GM12878 (cell line): ENCODE measurements around the gene CPLX1. TPM values are rescaled to one million over a fixed set of nuclear protein-coding genes. Genes with fewer than 3 reads are reported as not detected.

ENCODE experiments used
- ATAC-seq: fragments of 200-7000 bp; cut with Tn5 transposase; 3 replicates; pipeline ENCODE4 v1.9.1; 2020; ENCODE audit warnings: mild to moderate bottlenecking, moderate library complexity
- BruUV-seq: library from RNA; stranded (reverse); fragments of 400-500 nt; replicated peaks from 2 replicates; lab custom pipeline; 2021; lab: Mats Ljungman, UMichigan
- CTCF ChIA-PET: fragments of 300-600 bp; sonication (Branson Sonifier 250); formaldehyde crosslinking; extraction: SDS; loops from one replicate; lab custom pipeline; 2021; ENCODE audit warnings: inconsistent platforms; lab: Yijun Ruan, JAX
- POLR2A ChIA-PET: fragments of 350-600 bp; formaldehyde crosslinking; extraction: SDS; loops from one replicate; lab custom pipeline; 2021; ENCODE audit warnings: inconsistent platforms; lab: Charles Lee
- RAD21 ChIA-PET: fragments of 300-600 bp; sonication (Branson Sonifier 250); formaldehyde crosslinking; loops from one replicate; lab custom pipeline; 2023; ENCODE audit warnings: antibody characterized with exemption; ENCODE audit not compliant: unreplicated experiment; lab: Charles Lee
- SMC1A ChIA-PET: fragments of 300-600 bp; sonication (Branson Sonifier 250); formaldehyde crosslinking; loops from one replicate; lab custom pipeline; 2023; ENCODE audit not compliant: unreplicated experiment, uncharacterized antibody; lab: Charles Lee
- DNase-seq: peaks from one replicate; pipeline ENCODE4 v3.0.0-alpha.2; 2011; ENCODE audit warnings: low read depth, low spot score
- FAIRE-seq: peaks from 3 replicates; lab custom pipeline; 2011; peaks lifted over from hg19 to GRCh38; lab: Jason Lieb, UNC
- H2AFZ ChIP-seq: 2 replicates; pipeline ENCODE4 v1.6.0; 2011; ENCODE audit warnings: low read depth, low read length, control low read depth; ENCODE audit not compliant: control insufficient read depth
- H3K27ac ChIP-seq: 2 replicates; pipeline ENCODE4 v1.5.1; 2011; ENCODE audit warnings: control low read depth; ENCODE audit not compliant: control insufficient read depth, insufficient read depth
- H3K27me3 ChIP-seq, 2 experiments: replicated peaks in 1 of 2; 2 replicates each; pipeline versions ENCODE4 v1.6.0 to v1.6.1; 2011; ENCODE audit warnings: low read length in 1 of 2; ENCODE audit not compliant: control insufficient read depth in 2 of 2, insufficient read depth in 2 of 2
- H3K36me3 ChIP-seq, 2 experiments: 2 replicates each; pipeline ENCODE4 v1.5.1; 2011; ENCODE audit warnings: low read length in 1 of 2; ENCODE audit not compliant: control insufficient read depth in 2 of 2, insufficient read depth in 2 of 2
- H3K4me1 ChIP-seq: 2 replicates; pipeline ENCODE4 v1.6.1; 2011; ENCODE audit warnings: mild to moderate bottlenecking, low read length, moderate library complexity, mixed read lengths; ENCODE audit not compliant: control insufficient read depth, insufficient read depth
- H3K4me2 ChIP-seq: 2 replicates; pipeline ENCODE4 v1.6.0; 2011; ENCODE audit warnings: control low read depth; ENCODE audit not compliant: control insufficient read depth, insufficient read depth
- H3K4me3 ChIP-seq: fragments of 200-600 bp; sonication (generic); 2 replicates; pipeline ENCODE4 v1.5.1; 2016
- H3K79me2 ChIP-seq: 2 replicates; pipeline ENCODE4 v1.6.0; 2011; ENCODE audit warnings: low read length; ENCODE audit not compliant: control insufficient read depth, insufficient read depth
- H3K9ac ChIP-seq: 2 replicates; pipeline ENCODE4 v1.8.0; 2011; ENCODE audit warnings: low read length, control low read depth, mixed read lengths; ENCODE audit not compliant: control insufficient read depth, insufficient read depth
- H3K9me3 ChIP-seq: replicated peaks from 3 replicates; pipeline ENCODE4 v1.5.1; 2011; ENCODE audit warnings: mild to moderate bottlenecking, low read length; ENCODE audit not compliant: control insufficient read depth, insufficient read depth
- H4K20me1 ChIP-seq: 2 replicates; pipeline ENCODE4 v1.6.0; 2011; ENCODE audit not compliant: control insufficient read depth, insufficient read depth
- ASH2L ChIP-seq: fragments of 300-600, 200-600 bp; sonication (generic); IDR thresholded peaks from 2 replicates; pipeline ENCODE4 v1.6.1; 2017; ENCODE audit warnings: low read depth, mild to moderate bottlenecking, borderline replicate concordance
- BCL11A ChIP-seq: IDR thresholded peaks from 2 replicates; pipeline ENCODE4 v1.6.1; 2011; ENCODE audit warnings: low read depth, low read length
- NBN ChIP-seq: fragments of 450-650 bp; IDR thresholded peaks from 2 replicates; pipeline ENCODE4 v1.6.1; 2016
- RAD21 ChIP-seq: IDR thresholded peaks from 2 replicates; pipeline ENCODE4 v1.6.1; 2011; ENCODE audit warnings: mild to moderate bottlenecking, low read depth, low read length, moderate library complexity; ENCODE audit not compliant: insufficient read depth
- RBBP5 ChIP-seq: fragments of 200-600 bp; sonication (generic); conservative IDR thresholded peaks from 2 replicates; pipeline ENCODE4 v1.6.1; 2016
- REST ChIP-seq: IDR thresholded peaks from 2 replicates; pipeline ENCODE4 v1.6.1; 2012; ENCODE audit warnings: mild to moderate bottlenecking, low read depth, low read length
- SUZ12 ChIP-seq: fragments of 200-600 bp; sonication (generic); IDR thresholded peaks from one replicate; pipeline ENCODE4 v1.6.1; 2018; ENCODE audit warnings: antibody characterized with exemption, mild to moderate bottlenecking; ENCODE audit not compliant: unreplicated experiment
- TBL1XR1 ChIP-seq: IDR thresholded peaks from 2 replicates; pipeline ENCODE4 v1.6.1; 2012; ENCODE audit warnings: low read depth, low read length, improper control_type of control experiment
- ZSCAN29 ChIP-seq: fragments of 450-650 bp; IDR thresholded peaks from 2 replicates; pipeline ENCODE4 v1.6.1; 2017; ENCODE audit warnings: mild to moderate bottlenecking, moderate library complexity
- whole genome bisulfite sequencing: methylation state at CpG from one replicate; pipeline ENCODE4 v1.1.6; 2016; ENCODE audit warnings: low lambda C conversion rate; ENCODE audit not compliant: insufficient replicate concordance, insufficient coverage; ENCODE audit errors: missing lambda C conversion rate; 5-methylcytosine and 5-hydroxymethylcytosine counted together
- in situ Hi-C: fragments of 300-500 bp; cut with MboI; formaldehyde crosslinking; loops from 9 replicates; pipeline ENCODE4 v1.14.3; 2018; ENCODE audit warnings: mixed read lengths
- intact Hi-C: fragments of 100-400 bp; cut with micrococcal nuclease; formaldehyde crosslinking; loops from one replicate; pipeline ENCODE4 v1.14.2; 2022; ENCODE audit not compliant: unreplicated experiment
- polyA plus RNA-seq, 11 experiments: library from polyadenylated mRNA; depleted of rRNA in 4 of 11; unstranded in 6 of 11; stranded (reverse) in 5 of 11; fragments of >200 nt; fragmentation: Nextera tagmentation in 4 of 11; fragmentation: Illumina TruSeq in 1 of 11; extraction: Ambion mirVana in 4 of 11; extraction: Trizol in 1 of 11; gene quantifications; 1 replicate in 1 of 11; 2 replicates in 10 of 11; pipeline versions ENCODE4 v1.2.1 to v1.2.3, GENCODE V29; 2011 to 2016; ENCODE audit warnings: inconsistent platforms in 2 of 11, missing spikeins in 2 of 11, low read depth in 1 of 11
- total RNA-seq, 4 experiments: library from RNA; depleted of rRNA in 3 of 4; stranded (reverse); fragments of >200 nt in 3 of 4; fragmentation: Illumina TruSeq in 1 of 4; extraction: Trizol in 1 of 4; gene quantifications; 2 replicates each; pipeline versions ENCODE4 v1.2.1 to v1.2.3, GENCODE V29; 2013 to 2021
- TF ChIP-seq, protein P1 (sequence below): IDR thresholded peaks from 2 replicates; pipeline ENCODE4 v1.6.1; 2011; ENCODE audit warnings: low read depth, low read length, improper control_type of control experiment, borderline replicate concordance

Gene CPLX1
- total and polyA plus RNA-seq, 10 of the 15 experiments (the other 5 are each of a cell fraction or from before 2014, with no cell fraction given): 0.04 to 1.2 (median 0.13) TPM; not detected in 5

DNA sequence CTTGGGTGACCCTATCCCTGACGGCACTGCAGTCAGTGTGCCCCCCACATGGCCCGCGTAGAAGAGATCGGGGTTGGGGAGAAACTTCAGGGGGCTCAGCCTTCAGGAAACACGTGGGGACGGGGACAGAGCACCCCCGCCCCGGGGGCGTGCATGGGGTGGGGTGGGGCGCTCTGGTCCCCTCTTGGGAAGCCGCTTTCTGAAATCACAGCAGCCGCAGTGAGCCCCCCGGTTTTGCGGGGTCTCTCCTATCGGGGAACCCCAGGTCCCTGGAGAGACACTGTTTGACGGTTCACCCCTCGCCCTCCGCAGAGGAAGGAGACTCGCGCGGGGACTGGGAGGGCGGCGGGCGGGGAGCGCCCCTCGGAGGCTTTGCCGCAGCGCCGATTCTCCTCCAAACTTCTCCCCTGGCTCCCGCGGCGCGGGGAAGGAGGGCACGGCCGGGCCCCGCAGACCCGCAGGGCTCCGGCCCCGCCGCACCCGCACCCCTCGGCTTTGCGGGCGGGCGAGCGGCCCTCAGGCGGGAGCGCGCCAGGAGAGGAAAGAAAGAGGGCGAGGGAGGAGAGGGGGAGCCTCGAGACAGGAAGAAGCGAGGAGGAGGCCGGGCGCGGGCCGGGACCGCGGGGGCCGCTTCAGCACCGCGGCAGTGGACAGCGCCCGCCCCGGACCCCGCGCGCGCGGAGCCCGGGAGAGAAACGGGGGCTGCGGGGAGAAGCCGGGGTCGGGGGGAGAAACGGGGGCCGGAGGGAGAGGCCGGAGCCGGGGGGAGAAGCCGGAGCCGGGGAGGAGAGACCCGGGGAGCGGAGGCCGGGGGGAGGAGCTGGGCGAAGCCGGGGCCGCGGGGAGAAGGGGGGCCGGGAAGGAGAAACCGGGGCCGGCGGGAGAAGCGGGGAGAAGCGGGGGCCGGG, 612 bp downstream of the CPLX1 start:
- Histone ChIP-seq H3K9me3 (no peaks in the 10 kb centered on the region; the same call in 2 of the 3 replicates), H4K20me1 (no peaks in the 10 kb centered on the region), H2AFZ (no peak overlapping the region), H3K4me2 (peak overlapping the region; percentile 3; the same call in 1 of the 2 replicates), H3K27me3 (peaks cover 3 to 12% of the 10 kb centered on the region in 2 experiments), H3K4me1 (no peaks in the 10 kb centered on the region), H3K4me3 (no peak overlapping the region), H3K9ac (no peak overlapping the region), H3K36me3 (no peaks in the 10 kb centered on the region), H3K27ac (no peak overlapping the region), H3K79me2 (no peaks in the 10 kb centered on the region)
- DNase-seq: no peak
- RAD21 ChIA-PET: no interaction called here
- ATAC-seq: no peak
- POLR2A ChIA-PET: no interaction called here
- CTCF ChIA-PET: no interaction called here
- TF ChIP-seq, protein P1, sequence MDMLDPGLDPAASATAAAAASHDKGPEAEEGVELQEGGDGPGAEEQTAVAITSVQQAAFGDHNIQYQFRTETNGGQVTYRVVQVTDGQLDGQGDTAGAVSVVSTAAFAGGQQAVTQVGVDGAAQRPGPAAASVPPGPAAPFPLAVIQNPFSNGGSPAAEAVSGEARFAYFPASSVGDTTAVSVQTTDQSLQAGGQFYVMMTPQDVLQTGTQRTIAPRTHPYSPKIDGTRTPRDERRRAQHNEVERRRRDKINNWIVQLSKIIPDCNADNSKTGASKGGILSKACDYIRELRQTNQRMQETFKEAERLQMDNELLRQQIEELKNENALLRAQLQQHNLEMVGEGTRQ: no peak
- TF ChIP-seq RAD21: no peak
- no peak for TF ChIP-seq ASH2L
- no peak for TF ChIP-seq TBL1XR1
- TF ChIP-seq SUZ12: peak; percentile 64
- TF ChIP-seq REST: peak; percentile 80
- no peak for TF ChIP-seq BCL11A
- no peak for TF ChIP-seq RBBP5
- TF ChIP-seq ZSCAN29: no peak
- no peak for TF ChIP-seq NBN
- BruUV-seq: no TSS peak
- WGBS: 39% methylated on average over 30 of the region's 94 CpGs
- in situ Hi-C loops: no loop called here
- intact Hi-C loops: no loop called here
- FAIRE-seq: no peak
- SMC1A ChIA-PET: no interaction called here
